Peyer's patch (tissue), 4 donors: ENCODE measurements around the gene TSPAN17. TPM values are rescaled to one million over a fixed set of nuclear protein-coding genes. Genes with fewer than 3 reads are reported as not detected.

Experiments used
- DNase-seq, 3 donors: peaks; one replicate each; pipeline ENCODE4 v3.0.0-alpha.2; 2017 to 2019
- H3K27ac ChIP-seq, 4 donors: fragments of 200-600 bp; sonication (generic); one replicate each; pipeline ENCODE4 v1.5.1; 2016 to 2019
- H3K27me3 ChIP-seq, 2 donors: fragments of 200-600 bp; sonication (generic); one replicate each; pipeline ENCODE4 v1.5.1; 2019
- H3K36me3 ChIP-seq, 3 donors: fragments of 200-600 bp; sonication (generic); one replicate each; pipeline ENCODE4 v1.5.1; 2016 to 2019
- H3K4me1 ChIP-seq, 4 donors: fragments of 200-600 bp; sonication (generic); one replicate each; pipeline ENCODE4 v1.5.1; 2016 to 2019
- H3K4me3 ChIP-seq, 4 donors: fragments of 200-600 bp; sonication (generic); 1 replicate in 3 of 4; 2 replicates in 1 of 4; pipeline ENCODE4 v1.5.1; 2016 to 2019; ENCODE audit warnings: mild to moderate bottlenecking in 1 of 4
- H3K9me3 ChIP-seq, 4 donors: fragments of 200-600 bp; sonication (generic); one replicate each; pipeline ENCODE4 v1.5.1; 2016 to 2019; ENCODE audit warnings: mild to moderate bottlenecking in 1 of 4
- CTCF ChIP-seq, 6 experiments: fragments of 450-650 bp in 4 of 6; fragments of 200-600 bp in 2 of 6; sonication (generic) in 1 of 6; IDR thresholded peaks; one replicate each; pipeline ENCODE4 v1.5.1; 2017 to 2019; ENCODE audit warnings: antibody characterized with exemption in 6 of 6, mild to moderate bottlenecking in 3 of 6, moderate library complexity in 1 of 6
- POLR2A ChIP-seq, 2 donors: fragments of 450-650 bp; IDR thresholded peaks; one replicate each; pipeline ENCODE4 v1.5.1; 2017; ENCODE audit warnings: antibody characterized with exemption in 2 of 2, mild to moderate bottlenecking in 2 of 2, moderate library complexity in 2 of 2
- small RNA-seq, 2 donors: library from RNA; depleted of rRNA; stranded (forward); fragments of <200 nt; gene quantifications; one replicate each; pipeline ENCODE3, GENCODE V24; 2016
- total RNA-seq, 4 donors: library from RNA; depleted of rRNA; stranded (reverse); fragments of >200 nt; gene quantifications; one replicate each; pipeline ENCODE4 v1.1.0, GENCODE V29; 2016

TSPAN17 gene
- total RNA-seq, 4 donors from 2014 or later = 25.4 to 33.8 (median 28.7) TPM

GRCh38 chr5:176703857-176704256, 56.6 kb downstream of the TSPAN17 start:
- Histone ChIP-seq H3K27me3 (no peaks in the 10 kb centered on the region), H3K9me3 (no peaks in the 10 kb centered on the region), H3K4me3 (no peak overlapping the region), H3K4me1 (no peaks in the 10 kb centered on the region), H3K27ac (no peak overlapping the region), H3K36me3 (no peaks in the 10 kb centered on the region)
- TF ChIP-seq CTCF (IDR thresholded peaks at IDR 0.05) (no peak), POLR2A (IDR thresholded peaks at IDR 0.05) (no peak)
- no peak for DNase-seq

- H3K27ac ChIP-seq = no peak overlapping the region
- no peak overlapping the region for H3K4me3 ChIP-seq
- H3K36me3 ChIP-seq = no peaks in the 10 kb centered on the region
- TF ChIP-seq CTCF (IDR thresholded peaks at IDR 0.05) = no peak
- no peak for TF ChIP-seq POLR2A (IDR thresholded peaks at IDR 0.05)
- H3K4me1 ChIP-seq = no peaks in the 10 kb centered on the region
- H3K9me3 ChIP-seq = no peaks in the 10 kb centered on the region
- no peak for DNase-seq
- H3K27me3 ChIP-seq = no peaks in the 10 kb centered on the region
Measured at GRCh38 chr5:176704355-176704754, 57.1 kb downstream of the TSPAN17 start.

- DNase-seq = no peak
- Histone ChIP-seq H3K36me3 (no peaks in the 10 kb centered on the region), H3K27ac (no peak overlapping the region), H3K9me3 (no peaks in the 10 kb centered on the region), H3K27me3 (no peaks in the 10 kb centered on the region), H3K4me3 (no peak overlapping the region), H3K4me1 (no peaks in the 10 kb centered on the region)
- TF ChIP-seq CTCF (IDR thresholded peaks at IDR 0.05) = no peak
- TF ChIP-seq POLR2A (IDR thresholded peaks at IDR 0.05) = no peak
Measured at GRCh38 chr5:176704817-176705216, 57.5 kb downstream of the TSPAN17 start.

Small RNA genes lying within 50 kb of the gene (small RNA-seq; reads per million reads assigned to genes)
- gene MIR4281 = 0 reads per million in 2 donors

Other genes with a start within 250 kb of the TSPAN17 start
- 100 to 1,000 TPM in 3 of 4 donors, 10 to 100 TPM in 1; 87.5 to 211 (median 196) TPM for gene CLTB, start 230.9 kb upstream of the TSPAN17 start, total RNA-seq
- gene FAF2, start 199.1 kb upstream of the TSPAN17 start, total RNA-seq = 10 to 100 TPM; 18.2 to 41.5 (median 32.4) TPM
- gene RNF44, start 110.1 kb upstream of the TSPAN17 start, total RNA-seq = 100 to 1,000 TPM in 1 of 4 donors, 10 to 100 TPM in 3; 46.4 to 114 (median 65.3) TPM
- 100 to 1,000 TPM in 3 of 4 donors, 10 to 100 TPM in 1; 39.6 to 823 (median 613) TPM for gene CDHR2, start 98.1 kb upstream of the TSPAN17 start, total RNA-seq
- gene GPRIN1, start 37.3 kb upstream of the TSPAN17 start, total RNA-seq = 1 to 10 TPM in 2 of 4 donors, under 1 TPM in 2; 0.83 to 1.9 (median 1.2) TPM
- not detected for gene SNCB, start 16.9 kb upstream of the TSPAN17 start, total RNA-seq
- not detected for gene EIF4E1B, start 16.8 kb upstream of the TSPAN17 start, total RNA-seq
- gene UNC5A, start 163.1 kb downstream of the TSPAN17 start, total RNA-seq = under 1 TPM in 1 of 4 donors, not detected in 3; 0.18 TPM